ENCODE measurements around the gene SP140.
"Not testable (repeated sequence)": the region's sequence is repeated elsewhere in the genome, so short reads cannot be mapped to it uniquely, and the experiment has no call there.

SP140 gene

GRCh38 chr2:230326453-230327417, 101.2 kb downstream of the SP140 start, which contains the start of gene SP140L:
SP140L (plus strand) TSS chr2:230327193; CDS start chr2:230327270, 77 bp downstream.
- DNase-seq (ENCODE audit: low spot score): peak; percentile 87

DNA sequence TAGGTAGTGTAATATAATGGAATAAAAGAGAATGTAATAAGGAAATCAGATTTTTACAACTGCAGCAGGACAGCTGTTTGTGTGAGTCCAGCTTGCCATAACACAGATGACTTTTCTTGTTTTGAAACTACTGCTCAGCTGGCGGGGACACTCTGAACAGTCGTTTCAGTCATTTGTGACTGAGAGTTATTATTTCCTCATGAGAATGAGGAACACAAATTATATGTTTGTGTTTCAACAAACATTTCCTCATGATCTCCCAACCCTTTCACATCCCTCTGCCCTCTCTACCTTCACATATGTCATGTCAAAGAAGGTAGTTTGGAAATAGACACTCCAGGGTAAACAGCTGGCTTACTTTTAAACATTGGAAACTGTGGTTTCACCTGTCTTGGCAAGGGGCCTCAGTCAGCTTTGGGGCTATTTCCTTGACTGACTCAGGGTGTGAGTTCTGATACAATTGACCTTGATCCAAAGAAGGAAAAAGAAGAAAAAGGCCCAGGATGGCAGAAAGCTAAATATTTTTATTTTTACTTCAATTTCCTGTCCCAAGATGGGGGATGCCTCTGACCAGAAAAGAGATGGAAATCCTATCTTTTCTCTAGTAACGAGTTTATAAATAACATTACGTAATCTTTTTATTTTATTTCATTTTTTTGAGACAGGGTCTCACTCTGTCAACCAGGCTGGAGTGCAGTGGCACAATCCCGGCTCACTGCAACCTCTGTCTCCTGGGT, 102.0 kb downstream of the SP140 start:
- DNase-seq (ENCODE audit: low spot score): no peak

GRCh38 chr2:230328155-230328458, 102.6 kb downstream of the SP140 start:
- DNase-seq (ENCODE audit: low spot score): no peak

DNA sequence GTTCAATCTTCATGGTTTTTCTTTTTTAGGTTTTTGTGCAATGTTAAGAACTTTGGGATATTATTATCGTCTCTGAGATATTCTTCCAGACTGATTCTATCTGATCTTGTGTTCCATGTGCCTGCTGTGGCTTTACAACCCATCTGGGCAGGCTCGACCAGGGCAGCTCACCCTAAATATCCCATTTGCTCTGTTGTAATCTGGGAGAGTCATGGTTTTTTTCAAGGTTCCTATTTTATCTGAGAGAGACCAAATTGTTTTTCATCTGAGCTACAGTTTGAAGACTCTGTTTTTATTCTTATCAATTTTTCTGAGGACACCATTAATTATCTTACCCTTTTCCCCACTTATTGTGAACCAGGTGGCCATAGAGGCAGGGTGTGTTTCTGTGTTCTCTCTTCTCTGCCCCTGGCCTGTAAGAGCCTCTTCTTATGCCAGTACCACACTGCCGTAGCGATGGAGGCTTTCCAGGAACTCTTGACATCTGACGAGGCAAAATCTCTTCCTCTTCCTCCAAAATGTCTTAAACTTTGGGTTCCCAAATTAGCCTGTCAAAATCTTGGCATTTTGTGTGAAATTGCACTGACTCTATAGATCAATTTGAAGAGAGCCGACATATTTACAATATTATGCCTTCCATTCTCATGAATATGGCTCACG, 104.5 kb downstream of the SP140 start:
- DNase-seq (ENCODE audit: low spot score): no peak

DNA sequence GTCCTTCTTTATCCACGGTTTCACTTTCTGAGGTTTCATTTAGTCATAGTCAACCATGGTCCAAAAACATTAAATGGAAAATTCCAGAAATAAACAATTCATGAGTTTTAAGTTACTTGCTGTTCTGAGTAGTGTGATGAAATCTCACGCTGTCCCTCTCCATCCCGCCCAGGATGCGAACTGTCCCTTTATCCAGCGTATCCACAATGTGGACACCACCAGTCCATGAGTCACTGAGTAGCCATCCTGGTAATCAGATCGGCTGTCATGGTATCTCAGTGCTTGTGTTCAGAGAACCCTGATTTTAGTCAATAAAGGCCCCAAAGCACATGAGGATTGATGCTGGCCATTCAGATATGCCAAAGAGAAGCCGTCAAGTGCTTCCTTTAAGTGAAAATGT, 105.2 kb downstream of the SP140 start:
- no peak for DNase-seq (ENCODE audit: low spot score)

- DNase-seq (ENCODE audit: low spot score): no peak
Observed at GRCh38 chr2:230335461-230335863, 109.9 kb downstream of the SP140 start.

DNA sequence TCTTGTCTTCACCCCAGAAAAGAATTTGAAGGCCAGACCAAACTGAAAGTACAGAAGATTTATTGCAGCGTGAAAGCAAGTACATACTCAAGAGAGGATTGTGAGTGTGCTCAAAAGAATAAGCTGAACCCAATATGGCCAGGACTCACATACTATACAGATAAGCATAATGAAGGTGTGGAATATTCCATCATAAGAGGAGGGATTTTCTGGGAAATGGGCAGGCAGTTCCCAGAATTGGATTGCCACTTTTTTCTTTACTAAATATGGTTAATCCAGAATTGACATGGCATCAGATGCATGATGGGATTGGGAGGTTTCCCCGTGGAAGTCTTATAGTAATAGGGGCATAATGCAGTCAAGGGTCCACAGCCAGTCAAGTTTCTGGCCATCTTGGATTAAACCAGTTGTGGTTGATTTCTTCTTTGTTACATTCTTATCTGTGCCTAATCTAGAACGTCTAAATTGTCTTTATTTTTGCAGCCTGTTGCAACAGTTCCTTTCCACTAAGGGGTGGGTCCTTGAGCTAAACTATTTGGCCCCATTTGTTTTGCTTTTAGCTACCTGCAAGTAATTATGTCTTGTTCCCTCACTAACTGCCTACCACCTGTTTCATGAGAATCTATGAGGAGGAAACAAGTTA, 110.4 kb downstream of the SP140 start:
- DNase-seq (ENCODE audit: low spot score): no peak

DNA sequence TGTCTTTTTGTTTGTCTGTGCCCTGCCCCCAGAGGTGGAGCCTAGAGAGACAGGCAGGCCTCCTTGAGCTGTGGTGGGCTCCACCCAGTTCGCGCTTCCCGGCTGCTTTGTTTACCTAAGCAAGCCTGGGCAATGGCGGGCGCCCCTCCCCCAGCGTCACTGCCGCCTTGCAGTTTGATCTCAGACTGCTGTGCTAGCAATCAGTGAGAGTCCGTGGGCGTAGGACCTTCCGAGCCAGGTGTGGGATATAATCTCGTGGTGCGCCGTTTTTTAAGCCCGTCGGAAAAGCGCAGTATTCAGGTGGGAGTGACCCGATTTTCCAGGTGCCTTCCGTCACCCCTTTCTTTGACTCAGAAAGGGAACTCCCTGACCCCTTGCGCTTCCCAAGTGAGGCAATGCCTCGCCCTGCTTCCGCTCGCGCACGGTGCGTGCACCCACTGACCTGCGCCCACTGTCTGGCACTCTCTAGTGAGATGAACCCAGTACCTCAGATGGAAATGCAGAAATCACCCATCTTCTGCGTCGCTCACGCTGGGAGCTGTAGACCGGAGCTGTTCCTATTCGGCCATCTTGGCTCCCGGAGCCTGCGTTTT, 116.5 kb downstream of the SP140 start:
- not testable (repeated sequence) for DNase-seq (ENCODE audit: low spot score)

DNA sequence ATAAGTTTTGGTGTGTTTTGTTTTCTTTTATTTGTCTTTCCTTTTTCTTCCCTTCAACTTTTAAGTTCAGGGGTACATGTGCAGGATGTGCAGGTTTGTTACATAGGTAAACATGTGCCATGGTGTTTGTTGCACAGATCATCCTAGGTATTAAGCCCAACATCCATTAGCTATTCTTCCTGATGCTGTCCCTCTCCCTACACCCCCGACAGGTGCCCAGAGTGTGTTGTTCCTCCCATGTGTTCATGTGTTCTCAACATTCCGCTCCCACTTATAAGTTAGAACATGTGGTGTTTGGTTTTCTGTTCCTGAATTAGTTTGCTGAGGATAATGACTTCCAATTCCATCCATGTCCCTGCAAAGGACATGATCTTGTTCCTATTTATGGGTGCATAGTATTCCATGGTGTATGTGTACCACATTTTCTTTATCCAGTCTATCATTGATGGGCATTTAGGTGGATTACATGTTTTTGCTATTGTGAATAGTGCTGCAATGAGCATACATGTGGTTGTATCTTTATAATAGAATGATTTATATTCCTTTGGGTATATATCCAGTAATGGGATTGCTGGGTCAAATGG, 117.6 kb downstream of the SP140 start:
- DNase-seq (ENCODE audit: low spot score): not testable (repeated sequence)

DNA sequence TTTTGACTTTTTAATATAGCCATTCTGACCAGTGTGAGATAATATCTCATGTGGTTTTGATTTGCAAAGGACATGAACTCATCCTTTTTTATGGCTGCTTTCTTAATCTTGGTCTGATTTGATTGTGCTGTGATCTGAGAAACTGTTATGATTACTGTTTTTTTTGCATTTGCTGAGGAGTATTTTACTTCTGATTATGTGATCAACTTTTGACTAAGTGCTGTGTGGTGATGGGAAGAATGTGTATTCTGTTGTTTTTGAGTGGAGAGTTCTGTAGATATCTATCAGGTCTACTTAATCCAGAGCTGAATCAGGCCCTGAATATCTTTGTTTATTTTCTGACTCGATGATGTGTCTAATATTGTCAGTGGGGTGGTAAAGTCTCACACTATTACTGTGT, 118.2 kb downstream of the SP140 start:
- no peak for DNase-seq (ENCODE audit: low spot score)

DNA sequence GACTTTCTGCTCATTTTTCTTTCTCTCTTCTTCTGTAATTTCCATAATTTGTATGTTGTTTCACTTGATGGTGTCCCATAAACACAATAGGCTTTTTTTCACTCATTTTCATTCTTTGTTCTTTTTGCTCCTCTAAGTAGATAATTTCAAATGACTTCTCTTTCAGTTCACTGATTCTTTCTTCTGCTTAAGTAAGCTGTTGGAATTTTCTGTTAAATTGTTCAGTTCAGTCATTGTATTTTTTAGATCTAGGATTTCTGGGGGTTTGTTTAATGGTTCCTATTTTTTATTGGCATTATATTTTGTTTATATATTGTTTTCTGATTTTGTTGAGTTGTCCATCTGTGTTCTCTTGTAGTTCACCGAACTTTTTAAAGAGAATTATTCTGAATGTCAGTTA, 120.9 kb downstream of the SP140 start:
- DNase-seq (ENCODE audit: low spot score): no peak

- DNase-seq (ENCODE audit: low spot score): no peak
Observed at GRCh38 chr2:230346921-230347533, 121.5 kb downstream of the SP140 start.

DNA sequence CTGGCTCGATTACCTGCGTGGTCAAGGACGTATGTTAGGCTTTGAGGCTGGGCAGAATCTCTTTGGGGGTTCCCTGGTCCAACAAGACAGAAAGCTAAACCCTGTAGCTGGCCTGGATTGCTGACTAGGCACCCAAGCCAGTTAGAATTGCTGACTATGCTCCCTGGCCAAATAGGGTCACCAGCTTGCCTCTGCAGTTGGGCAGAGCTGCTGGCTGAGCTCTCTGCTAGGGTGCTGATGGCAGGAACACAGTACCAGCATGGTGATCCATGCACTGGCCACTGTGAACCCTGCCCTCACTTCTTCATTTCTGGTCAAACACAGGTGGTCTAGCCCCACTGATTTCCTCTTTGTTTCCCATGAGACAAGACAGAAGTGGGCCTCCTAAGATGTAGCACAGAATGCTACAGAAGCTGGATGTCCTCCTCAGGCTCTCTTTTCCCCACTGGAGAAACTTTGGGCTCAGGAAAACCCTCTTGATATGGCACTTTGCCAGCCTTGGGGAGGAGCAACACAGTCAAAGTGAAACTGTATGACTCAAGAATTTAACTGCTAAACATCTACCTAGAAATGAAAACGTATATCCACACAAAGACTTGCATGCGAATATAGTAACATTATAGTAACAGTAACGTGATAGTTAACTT, 122.2 kb downstream of the SP140 start:
- DNase-seq (ENCODE audit: low spot score): no peak

GRCh38 chr2:230348787-230349186, 123.3 kb downstream of the SP140 start:
- DNase-seq (ENCODE audit: low spot score): no peak

DNA sequence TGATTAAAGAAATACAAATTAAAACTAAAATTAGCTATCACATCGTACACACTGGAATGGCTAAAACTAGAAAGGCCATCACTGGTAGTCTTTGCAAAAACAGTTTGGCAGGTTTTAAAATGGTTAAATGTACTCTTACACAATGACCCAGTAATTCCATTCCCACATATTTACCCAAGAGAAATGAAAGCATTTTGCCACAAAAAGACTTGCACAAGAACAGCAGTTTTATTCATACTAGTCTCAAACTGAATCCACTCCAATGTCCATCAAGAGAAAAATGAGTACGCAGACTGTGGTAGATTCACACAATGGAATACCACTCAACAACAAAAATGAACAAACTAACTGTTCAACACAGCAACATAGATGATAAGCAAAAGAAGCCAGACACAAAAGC, 130.5 kb downstream of the SP140 start:
- no peak for DNase-seq (ENCODE audit: low spot score)

DNA sequence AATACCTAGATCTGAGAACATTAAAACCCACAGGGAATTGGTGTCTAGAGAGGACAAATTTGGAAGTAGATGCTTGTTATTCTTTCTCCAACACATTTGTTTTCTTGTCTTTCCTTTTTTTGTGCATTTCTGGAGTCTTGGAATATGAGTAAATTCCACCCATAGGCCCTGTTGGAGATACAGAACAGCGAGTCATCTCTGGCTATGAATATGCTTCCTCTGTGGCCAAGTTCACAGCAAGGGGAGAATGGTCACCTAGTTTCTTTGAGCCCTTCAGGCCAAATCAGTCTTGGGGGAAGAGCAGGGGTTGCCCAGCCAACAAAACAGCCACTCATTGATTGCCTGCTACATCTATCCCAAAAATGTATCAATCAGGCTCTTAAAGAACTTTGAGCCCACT, 132.8 kb downstream of the SP140 start:
- no peak for DNase-seq (ENCODE audit: low spot score)

DNA sequence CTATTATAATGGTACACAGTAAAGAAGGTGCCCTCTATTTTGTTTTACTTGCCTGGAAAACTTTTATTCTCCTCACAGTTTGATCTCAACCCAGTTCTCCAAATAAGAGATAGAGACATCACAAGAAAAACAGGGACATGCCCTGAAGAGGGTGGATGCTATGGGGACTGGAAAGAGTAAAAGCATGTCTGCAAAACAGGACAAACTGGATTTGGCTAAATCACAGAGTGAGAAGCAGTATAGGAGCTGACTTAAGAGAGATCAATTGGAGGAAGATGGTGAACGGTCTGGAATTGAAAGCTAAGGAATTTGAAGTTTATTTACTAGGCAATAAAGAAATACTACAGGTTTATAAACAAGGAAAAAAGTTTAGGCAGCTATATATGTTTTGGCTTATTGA, 134.5 kb downstream of the SP140 start:
- no peak for DNase-seq (ENCODE audit: low spot score)

DNA sequence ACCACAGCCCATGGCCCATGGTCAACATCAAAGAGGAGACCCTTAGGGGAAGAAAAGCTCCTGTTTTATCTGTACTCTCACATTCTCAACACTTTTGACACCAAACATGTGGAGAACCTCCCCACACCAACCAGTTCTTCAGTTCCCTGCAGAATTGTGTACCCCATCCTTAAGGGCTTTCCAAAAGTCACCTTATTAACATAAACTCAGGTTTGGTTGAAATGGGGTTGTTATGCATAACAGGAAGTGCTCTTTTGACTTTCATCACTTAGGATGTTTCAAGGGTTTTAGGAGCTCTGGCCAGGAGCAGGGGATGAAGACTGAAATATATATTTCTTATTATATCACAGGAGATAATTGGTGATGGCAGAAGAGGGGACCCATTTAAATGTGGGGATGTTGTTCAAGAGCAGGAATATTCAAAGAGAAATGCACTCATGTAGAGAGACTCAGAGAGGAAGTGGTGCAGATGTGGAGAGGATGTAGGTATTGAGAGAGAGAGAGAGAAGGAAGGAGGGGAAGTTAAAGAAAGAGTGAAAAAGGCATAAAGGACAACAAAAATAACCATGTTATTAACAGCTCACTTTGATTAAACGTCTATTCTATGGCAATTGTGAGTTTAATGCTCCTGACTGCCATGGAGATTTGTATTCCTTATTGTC, 136.6 kb downstream of the SP140 start:
- DNase-seq (ENCODE audit: low spot score): no peak
